DMS114 treated with DMSO at 0.1 percent for 48 hours (cell line): Measurements from ENCODE around the gene THOC6.
A peak's percentile ranks its signal among the peaks of the same experiment; 100 is the strongest.

Source experiments
- DNase-seq: peaks from one replicate; lab custom pipeline; 2025; ENCODE audit not compliant: unreplicated experiment; lab: John Stamatoyannopoulos, UW

THOC6 gene

GRCh38 chr16:3023669-3024478 lies at the start of gene THOC6, which contains the start of gene HCFC1R1:
TSS of gene THOC6 (plus strand) at chr16:3024035. CDS start at chr16:3024327, 292 bp downstream.
TSS of gene HCFC1R1 (minus strand) at chr16:3023942. CDS start at chr16:3023941, 1 bp downstream.
- peak; percentile 92 for DNase-seq

- DNase-seq: no peak
Observed at GRCh38 chr16:2974319-2975056, 49.3 kb upstream of the THOC6 start.

- no peak for DNase-seq
Observed at GRCh38 chr16:2975161-2975795, 48.6 kb upstream of the THOC6 start.

GRCh38 chr16:2976201-2976600 lies 47.6 kb upstream of the THOC6 start:
- no peak for DNase-seq

GRCh38 chr16:2976673-2977072 lies 47.2 kb upstream of the THOC6 start:
- no peak for DNase-seq

GRCh38 chr16:2977440-2977839 lies 46.4 kb upstream of the THOC6 start:
- DNase-seq: no peak

GRCh38 chr16:2979669-2980226 lies 44.1 kb upstream of the THOC6 start:
- DNase-seq: no peak

- DNase-seq: peak; percentile 59
Observed at GRCh38 chr16:2980227-2981176, 43.3 kb upstream of the THOC6 start, which contains the start of gene PKMYT1. TSS of gene PKMYT1 (minus strand) at chr16:2980446. CDS start at chr16:2979657, 789 bp downstream.

GRCh38 chr16:2981177-2981898 lies 42.5 kb upstream of the THOC6 start:
- DNase-seq: no peak

GRCh38 chr16:2981899-2982250 lies 42.0 kb upstream of the THOC6 start:
- no peak for DNase-seq

GRCh38 chr16:2982402-2982801 lies 41.4 kb upstream of the THOC6 start:
- no peak for DNase-seq

- DNase-seq: peak; percentile 57
Observed at GRCh38 chr16:2983706-2984136, 40.1 kb upstream of the THOC6 start.

- DNase-seq: no peak
Observed at GRCh38 chr16:2985462-2985861, 38.4 kb upstream of the THOC6 start.

- no peak for DNase-seq
Observed at GRCh38 chr16:2985893-2986355, 37.9 kb upstream of the THOC6 start.

- no peak for DNase-seq
Observed at GRCh38 chr16:2986623-2987188, 37.1 kb upstream of the THOC6 start.

- DNase-seq: no peak
Observed at GRCh38 chr16:2987286-2987685, 36.5 kb upstream of the THOC6 start.

GRCh38 chr16:2987833-2988232 lies 36.0 kb upstream of the THOC6 start:
- no peak for DNase-seq

GRCh38 chr16:2988590-2989099 lies 35.2 kb upstream of the THOC6 start:
- DNase-seq: no peak

- no peak for DNase-seq
Observed at GRCh38 chr16:2990891-2991290, 32.9 kb upstream of the THOC6 start.
